Measurements from ENCODE around the gene CASTOR1.

The CASTOR1 gene

GRCh38 chr22:30324014-30324730 is 34.9 kb upstream of the CASTOR1 start:
- TF ChIP-seq EZH2phosphoT487 (conservative IDR thresholded peaks at IDR 0.05; ENCODE audit: low read length) (no peak), CTCF (IDR thresholded peaks at IDR 0.05; ENCODE audit: insufficient read depth, low read length, poor library complexity, severe bottlenecking) (no peak)
- Histone ChIP-seq H3K4me3 (ENCODE audit: insufficient read depth, low read length, poor library complexity, severe bottlenecking) (no peak overlapping the region), H3K4me2 (ENCODE audit: low read depth, low read length, poor library complexity, severe bottlenecking) (no peak overlapping the region), H3K9me2 (replicated peaks; ENCODE audit: insufficient read depth, low read length) (no peaks in the 10 kb centered on the region), H3K27me3 (ENCODE audit: low read length) (no peaks in the 10 kb centered on the region), H3F3A (ENCODE audit: insufficient read depth) (0 out of 2 replicates have a peak, but pooled peaks cover 5% of the 10 kb centered on the region), H3K79me2 (ENCODE audit: insufficient read depth, low read length) (no peaks in the 10 kb centered on the region), H3K27ac (ENCODE audit: low read depth, low read length) (no peak overlapping the region), H3K9ac (ENCODE audit: low read length) (no peak overlapping the region), H3K36me3 (ENCODE audit: low read length) (no peaks in the 10 kb centered on the region), H2AFZ (ENCODE audit: low read depth, low read length, severe bottlenecking) (no peak overlapping the region), H4K20me1 (ENCODE audit: low read depth, low read length) (no peaks in the 10 kb centered on the region), H3K9me3 (ENCODE audit: insufficient read depth, low read length) (no peaks in the 10 kb centered on the region)

GRCh38 chr22:30323246-30323645 is 33.9 kb upstream of the CASTOR1 start:
- Histone ChIP-seq H3K79me2 (ENCODE audit: insufficient read depth, low read length) (no peaks in the 10 kb centered on the region), H3K4me3 (ENCODE audit: insufficient read depth, low read length, poor library complexity, severe bottlenecking) (no peak overlapping the region), H3K27me3 (ENCODE audit: low read length) (no peaks in the 10 kb centered on the region), H3K4me2 (ENCODE audit: low read depth, low read length, poor library complexity, severe bottlenecking) (no peak overlapping the region), H3K9ac (ENCODE audit: low read length) (no peak overlapping the region), H4K20me1 (ENCODE audit: low read depth, low read length) (no peaks in the 10 kb centered on the region), H3K9me2 (replicated peaks; ENCODE audit: insufficient read depth, low read length) (no peaks in the 10 kb centered on the region), H3K27ac (ENCODE audit: low read depth, low read length) (no peak overlapping the region), H3K9me3 (ENCODE audit: insufficient read depth, low read length) (no peaks in the 10 kb centered on the region), H2AFZ (ENCODE audit: low read depth, low read length, severe bottlenecking) (no peak overlapping the region), H3K36me3 (ENCODE audit: low read length) (no peaks in the 10 kb centered on the region), H3F3A (ENCODE audit: insufficient read depth) (0 out of 2 replicates have a peak, but pooled peaks cover 5% of the 10 kb centered on the region)
- TF ChIP-seq CTCF (IDR thresholded peaks at IDR 0.05; ENCODE audit: insufficient read depth, low read length, poor library complexity, severe bottlenecking): no peak
- no peak for TF ChIP-seq EZH2phosphoT487 (conservative IDR thresholded peaks at IDR 0.05; ENCODE audit: low read length)

- no peaks in the 10 kb centered on the region for H3F3A ChIP-seq (ENCODE audit: insufficient read depth)
- no peak overlapping the region for H3K4me3 ChIP-seq (ENCODE audit: insufficient read depth, low read length, poor library complexity, severe bottlenecking)
- H3K9me2 ChIP-seq (replicated peaks; ENCODE audit: insufficient read depth, low read length): no peaks in the 10 kb centered on the region
- TF ChIP-seq EZH2phosphoT487 (conservative IDR thresholded peaks at IDR 0.05; ENCODE audit: low read length) (no peak), CTCF (IDR thresholded peaks at IDR 0.05; ENCODE audit: insufficient read depth, low read length, poor library complexity, severe bottlenecking) (no peak)
- no peak overlapping the region for H3K4me2 ChIP-seq (ENCODE audit: low read depth, low read length, poor library complexity, severe bottlenecking)
- no peaks in the 10 kb centered on the region for H3K36me3 ChIP-seq (ENCODE audit: low read length)
- H4K20me1 ChIP-seq (ENCODE audit: low read depth, low read length): no peaks in the 10 kb centered on the region
- no peaks in the 10 kb centered on the region for H3K27me3 ChIP-seq (ENCODE audit: low read length)
- H2AFZ ChIP-seq (ENCODE audit: low read depth, low read length, severe bottlenecking): no peak overlapping the region
- H3K9me3 ChIP-seq (ENCODE audit: insufficient read depth, low read length): no peaks in the 10 kb centered on the region
- H3K27ac ChIP-seq (ENCODE audit: low read depth, low read length): no peak overlapping the region
- no peaks in the 10 kb centered on the region for H3K79me2 ChIP-seq (ENCODE audit: insufficient read depth, low read length)
- H3K9ac ChIP-seq (ENCODE audit: low read length): no peak overlapping the region
Observed at GRCh38 chr22:30321461-30321860, 32.2 kb upstream of the CASTOR1 start.

Measured in SU-DHL-6 (cell line).